ENCODE results near the gene PRSS50.

Gene PRSS50

DNA sequence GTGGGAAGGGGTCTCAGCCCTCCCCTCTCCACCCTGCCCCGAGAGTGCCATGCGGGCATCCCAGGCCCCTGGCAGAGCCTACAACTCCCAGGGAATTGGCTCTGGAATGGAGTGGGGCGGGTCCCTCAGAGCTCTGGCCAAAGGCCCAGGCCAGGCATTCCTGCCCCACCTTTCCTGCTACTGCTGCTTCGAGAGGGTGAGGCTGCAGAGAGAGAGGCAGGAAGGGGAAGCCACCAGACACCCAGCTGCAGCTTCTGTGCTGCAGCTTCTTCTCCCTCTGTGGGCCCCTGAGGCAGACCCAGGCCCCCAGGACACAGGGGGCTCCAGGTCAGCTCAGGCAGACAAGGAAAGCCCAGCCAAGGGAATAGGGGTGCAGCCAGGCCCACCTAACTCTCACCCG lies 26.9 kb downstream of the PRSS50 start:
- no peak for DNase-seq

DNA sequence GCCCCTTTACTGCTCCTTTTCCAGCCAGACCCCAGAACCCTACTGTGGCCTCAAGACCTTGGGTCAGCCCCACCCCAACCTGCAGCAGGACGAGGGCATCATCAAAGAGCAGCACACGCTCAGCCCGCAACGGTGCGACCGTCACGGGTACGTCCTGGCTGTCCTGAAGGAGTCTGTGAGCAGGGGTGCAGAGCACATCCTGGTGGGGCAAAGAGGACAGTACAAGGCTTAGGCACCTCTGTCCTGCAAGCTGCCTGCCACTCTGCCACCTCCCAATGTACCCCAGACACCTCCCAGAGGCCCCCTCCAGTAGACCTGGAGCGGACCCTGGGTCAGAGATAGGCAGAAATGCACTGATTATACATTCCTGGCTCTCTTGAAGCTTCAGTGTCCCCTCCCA lies 32.2 kb downstream of the PRSS50 start:
- no peak for DNase-seq

DNA sequence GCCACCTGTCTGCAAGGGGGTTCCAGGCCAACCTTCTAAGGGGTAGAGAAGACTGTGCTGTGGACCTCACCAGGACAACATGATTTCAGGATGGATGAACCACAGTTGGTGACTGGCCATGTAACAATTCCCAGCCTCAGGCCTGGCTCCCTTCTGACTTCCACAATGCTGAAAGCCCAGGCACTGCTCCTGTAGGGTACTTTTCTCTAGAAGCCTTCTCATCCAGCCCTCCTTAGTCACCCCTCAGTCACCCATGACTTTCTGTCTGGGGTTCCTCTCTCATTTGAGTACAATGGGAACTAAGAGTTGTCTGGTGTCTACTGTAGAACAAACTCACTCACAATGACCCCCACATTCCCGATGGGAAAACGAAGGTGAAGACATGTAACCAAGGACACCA lies 32.8 kb downstream of the PRSS50 start:
- DNase-seq: no peak

DNA sequence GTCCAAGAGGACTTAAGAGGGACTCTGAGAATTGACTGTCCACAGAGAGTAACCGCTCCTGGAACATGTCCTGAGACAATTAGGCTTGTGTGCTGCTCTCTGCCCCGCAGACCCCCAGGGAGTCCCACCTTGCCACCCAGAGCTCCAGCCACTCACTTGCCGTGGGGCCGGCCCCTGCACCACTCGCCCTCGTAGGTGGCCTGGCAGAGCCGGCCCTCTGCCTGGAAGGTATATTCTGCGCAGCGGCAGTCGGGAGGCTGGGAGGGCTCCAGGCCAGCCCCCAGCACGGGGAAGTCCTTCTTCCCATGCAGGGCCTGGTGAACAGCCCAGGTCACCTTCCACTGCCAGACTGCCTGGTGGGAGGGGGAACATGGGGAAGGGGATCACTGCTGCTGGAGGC lies 34.7 kb downstream of the PRSS50 start:
- DNase-seq: no peak

DNA sequence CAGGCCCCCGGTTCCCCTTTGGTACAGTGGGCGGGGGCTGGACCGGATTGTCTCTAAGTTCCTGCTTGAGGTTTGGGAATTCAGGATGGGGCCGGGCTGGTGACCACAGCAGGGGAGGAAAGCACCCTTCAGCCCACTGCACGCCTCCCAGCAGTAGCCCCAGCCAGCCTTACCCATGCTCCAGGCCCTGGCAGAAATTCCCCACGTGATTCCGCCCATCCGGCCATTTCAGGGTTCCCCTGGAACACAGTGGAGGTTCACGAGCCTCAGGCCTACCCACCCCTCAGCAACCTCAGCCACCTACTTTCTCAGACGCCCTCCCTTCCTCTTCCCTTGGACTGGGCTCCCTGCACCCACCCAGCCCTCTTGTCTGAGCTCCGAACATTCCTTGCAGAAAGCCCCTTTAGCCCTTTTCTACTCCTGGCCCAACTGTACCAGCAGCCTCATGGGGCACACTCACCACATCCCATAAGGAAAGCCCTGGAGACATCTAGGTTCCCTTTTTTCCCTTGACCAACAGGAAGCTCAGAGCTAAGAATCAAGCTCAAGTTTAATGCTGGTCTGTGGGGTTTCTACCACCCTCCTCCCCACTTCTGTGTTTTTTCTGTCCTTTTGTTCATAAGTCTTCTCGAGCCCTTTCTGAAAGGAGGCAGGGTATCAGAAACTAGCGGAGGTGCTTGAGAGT lies 35.7 kb downstream of the PRSS50 start:
- DNase-seq: no peak

DNA sequence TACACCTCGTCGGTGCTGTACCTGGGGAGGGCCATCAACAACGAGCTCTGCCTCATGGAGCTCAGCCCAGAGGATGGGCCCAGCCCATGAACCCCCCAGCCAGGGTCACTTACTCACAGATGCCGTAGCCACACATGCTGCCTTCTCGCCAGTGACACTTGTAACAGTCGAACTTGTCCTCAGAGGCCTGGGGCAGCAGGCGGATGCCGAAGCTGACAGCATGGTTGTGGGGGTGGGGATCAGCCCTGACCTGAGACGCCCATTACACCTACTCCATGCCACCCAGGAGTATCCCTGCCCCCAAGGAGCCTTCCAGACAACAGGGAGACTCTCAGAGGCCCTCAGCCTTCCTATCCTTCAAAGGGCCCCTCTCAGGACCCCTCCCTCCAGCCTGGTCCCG lies 36.3 kb downstream of the PRSS50 start:
- no peak for DNase-seq

DNA sequence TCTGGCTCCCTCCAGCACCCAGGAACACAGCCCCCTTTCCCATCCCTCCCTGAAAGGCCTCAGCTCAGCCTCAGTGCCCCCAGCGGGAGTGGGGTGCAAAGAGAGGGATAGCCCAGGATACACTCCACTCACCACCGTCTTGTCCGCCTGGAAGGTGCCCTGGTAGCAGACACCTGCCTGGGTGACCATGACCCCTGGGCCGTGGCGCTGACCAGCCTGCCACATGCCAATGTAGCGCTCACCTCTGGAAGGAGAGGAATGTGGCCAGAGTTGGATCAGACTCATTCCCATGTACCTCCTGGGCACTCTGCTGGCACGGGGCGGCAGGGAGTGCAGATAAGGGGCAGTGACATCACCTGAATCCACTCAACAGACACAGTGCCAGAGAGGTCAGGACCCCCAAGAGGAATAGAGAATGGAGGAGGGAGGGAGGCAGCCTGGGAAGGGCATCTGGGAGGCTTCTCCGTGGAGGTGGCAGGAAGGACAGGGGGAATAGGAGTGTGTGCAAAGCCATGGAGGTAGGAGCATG lies 37.3 kb downstream of the PRSS50 start:
- DNase-seq: no peak

DNA sequence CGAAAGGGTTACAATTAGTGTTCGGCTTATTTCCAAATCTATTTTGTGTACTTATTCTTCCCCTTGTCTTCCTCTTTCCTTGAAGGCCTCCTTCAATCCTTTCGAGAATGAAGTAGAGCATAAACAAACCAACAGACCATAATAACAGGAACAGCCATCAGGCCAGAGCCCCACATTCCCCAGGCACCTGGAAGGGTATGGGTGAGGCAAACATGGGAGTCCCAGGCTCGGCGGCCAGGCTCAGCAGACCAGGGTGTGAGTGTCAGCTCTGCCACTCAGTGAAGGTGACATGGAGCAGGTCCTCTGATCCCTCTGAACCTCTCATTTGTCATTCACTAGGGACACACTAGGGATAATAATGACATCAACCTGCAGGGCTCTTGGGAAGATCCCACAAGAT lies 38.0 kb downstream of the PRSS50 start:
- no peak for DNase-seq

DNA sequence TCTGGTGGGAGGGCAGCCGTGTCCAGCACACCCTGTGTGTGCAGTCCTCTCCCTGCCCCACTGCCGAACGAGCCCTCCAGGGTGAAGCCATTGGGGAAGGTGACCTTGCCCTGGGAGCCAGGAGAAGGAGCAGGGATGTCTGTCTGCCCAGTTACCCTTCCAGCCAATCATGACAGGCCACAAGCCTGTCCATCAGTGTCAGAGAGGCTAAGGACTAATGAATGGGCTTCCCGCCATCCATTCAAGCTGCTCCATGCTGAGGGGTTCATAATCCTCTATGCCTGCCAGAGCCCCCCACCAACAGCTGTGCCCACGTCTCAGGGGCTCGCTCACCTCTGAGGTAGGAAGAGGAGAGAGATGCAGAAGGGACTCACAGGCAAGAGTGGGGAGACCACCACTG lies 39.4 kb downstream of the PRSS50 start:
- DNase-seq: no peak

DNA sequence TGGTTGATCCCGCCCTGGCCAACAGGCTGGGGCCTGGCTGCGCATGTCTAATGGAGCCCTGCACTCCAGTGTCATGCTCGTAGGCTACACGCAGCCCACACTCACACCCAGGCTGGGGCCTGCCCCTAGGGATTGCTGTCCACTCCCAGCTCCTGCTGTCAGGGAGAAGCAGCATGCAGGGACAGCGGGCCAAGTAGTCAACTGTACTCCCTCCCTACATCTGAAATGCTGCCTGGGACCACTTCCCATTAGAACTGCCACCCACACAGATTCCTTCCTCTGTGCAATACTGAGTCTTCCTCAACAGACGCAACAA lies 40.3 kb downstream of the PRSS50 start:
- no peak for DNase-seq

DNA sequence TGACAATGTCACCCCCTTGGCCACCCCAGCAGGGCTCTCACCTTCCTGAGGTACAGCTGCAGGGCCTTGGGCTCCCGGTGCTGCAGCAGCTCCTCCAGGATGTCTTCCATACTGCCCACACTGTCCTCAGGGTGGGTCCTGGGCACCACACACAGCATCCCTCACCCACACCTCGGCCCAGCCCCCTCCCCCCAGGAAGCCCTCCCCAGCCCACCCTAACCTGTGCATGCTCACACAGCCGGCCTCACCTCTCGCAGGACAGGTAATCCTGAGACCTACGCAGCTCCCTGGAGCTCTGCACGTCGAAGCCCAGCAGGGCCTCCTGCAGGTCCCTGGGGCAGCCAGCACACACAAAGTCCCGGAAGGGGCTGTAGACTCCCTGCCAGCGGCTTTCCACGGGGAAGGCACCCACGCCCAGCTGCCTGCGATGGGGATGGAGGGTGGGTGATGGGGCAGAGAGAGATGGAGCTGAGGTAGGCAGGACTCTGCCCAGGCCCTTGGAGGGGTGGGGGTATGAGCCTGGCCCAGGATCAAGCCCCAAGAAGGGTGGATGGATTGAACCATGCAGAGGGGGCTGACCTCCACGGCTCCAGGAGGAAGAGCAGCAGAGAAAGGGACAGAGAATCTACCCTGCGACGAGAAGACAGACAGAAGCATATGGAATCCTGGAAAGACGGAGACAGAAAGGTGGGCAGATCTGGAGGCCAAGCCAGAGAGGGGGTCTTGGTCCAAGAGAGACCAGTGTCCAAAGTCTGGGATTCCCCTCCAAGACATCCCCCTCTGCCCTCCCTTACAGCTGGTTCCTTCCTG lies 40.9 kb downstream of the PRSS50 start:
- DNase-seq: no peak

DNA sequence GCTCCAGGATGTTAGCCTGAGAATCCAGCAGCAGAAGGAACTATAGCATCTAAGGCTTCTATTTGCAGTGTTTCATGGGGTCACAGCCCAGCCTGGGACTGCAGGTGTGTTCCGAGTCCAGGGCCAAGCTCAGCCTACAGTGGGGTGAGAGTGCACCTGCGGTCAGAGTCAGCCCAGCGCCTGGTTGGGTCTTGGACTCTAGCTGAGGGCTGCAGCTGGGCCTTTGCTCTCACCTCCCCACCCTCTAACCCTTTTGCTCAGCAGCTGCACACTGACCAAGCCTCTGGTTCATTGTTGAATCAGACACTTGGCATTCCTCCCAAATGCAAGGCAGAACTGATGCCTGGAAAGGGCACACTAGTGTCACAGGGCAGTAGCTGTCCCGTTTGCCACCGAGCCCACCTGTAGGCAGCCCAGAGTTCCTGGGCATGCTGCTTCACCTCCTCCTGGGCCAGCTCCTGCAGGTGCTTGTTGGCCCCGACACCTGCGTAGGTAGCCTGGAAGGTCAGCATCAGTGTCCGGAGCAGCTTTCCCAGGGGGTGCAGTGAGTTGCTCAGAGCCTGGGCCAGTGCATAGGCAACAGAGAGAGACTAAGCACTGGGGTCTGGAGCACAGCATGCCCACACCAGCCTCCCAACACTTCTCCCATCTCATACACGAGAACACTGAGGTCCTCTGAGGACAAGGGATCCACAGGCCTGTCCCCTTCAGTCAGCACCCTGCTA lies 41.7 kb downstream of the PRSS50 start:
- no peak for DNase-seq

DNA sequence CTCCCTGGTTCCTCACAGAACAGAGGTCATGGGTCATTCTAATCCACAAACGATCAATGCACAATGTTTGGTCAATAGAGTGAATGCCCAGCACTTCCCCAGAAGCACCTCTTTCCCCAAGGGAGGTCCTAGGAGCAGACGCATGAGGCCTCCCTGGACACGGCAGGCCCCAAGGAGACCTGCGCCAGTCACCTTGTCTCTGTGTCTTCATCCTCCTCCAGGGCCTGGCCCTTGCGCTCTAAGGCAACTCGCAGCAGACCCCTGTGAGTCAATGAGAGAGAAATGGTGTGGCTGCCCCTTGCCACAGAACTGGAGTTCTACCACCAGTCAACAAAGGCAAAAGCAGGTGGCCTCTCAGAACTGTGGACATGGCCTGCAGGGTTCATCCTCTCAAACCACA lies 42.2 kb downstream of the PRSS50 start:
- DNase-seq: no peak

DNA sequence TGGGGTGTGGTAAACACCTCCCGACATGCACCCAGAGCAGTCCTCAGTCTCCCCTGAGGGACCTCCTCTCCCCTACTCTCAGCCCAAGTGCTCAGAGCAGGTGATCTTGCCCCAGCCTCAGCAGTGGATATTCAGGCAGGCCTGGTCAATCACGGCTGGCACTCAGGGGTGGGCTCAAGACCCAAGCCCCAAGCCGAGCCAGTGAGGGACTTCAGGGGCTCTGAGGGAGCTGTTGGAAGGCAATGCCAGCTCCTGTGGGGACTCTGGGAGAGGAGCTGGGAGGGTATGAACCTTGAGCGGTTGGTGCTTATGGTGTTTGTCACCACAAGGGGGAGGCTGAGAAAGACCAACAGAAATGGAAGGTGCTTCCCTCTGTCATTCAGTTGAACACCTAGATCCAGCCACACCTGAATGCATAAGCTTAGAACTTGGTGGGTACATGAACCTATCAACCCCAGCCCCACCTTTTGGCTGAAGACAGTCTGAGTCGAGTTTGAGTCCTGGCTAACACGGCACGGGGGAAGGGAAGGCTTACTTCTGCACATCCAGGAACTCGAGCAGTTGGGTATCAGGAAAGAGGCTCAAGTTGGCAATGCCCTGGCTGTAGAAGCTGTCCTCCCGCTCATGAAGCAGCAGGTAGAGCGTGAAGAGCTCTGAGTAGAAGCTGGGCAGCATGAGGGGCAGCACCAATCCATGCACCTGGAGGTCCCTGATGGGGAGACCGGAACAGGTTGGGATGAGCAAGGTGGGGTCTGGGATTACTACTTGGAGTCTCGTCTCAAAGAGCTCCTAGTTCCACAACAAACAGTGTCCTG lies 43.4 kb downstream of the PRSS50 start:
- DNase-seq: no peak

DNA sequence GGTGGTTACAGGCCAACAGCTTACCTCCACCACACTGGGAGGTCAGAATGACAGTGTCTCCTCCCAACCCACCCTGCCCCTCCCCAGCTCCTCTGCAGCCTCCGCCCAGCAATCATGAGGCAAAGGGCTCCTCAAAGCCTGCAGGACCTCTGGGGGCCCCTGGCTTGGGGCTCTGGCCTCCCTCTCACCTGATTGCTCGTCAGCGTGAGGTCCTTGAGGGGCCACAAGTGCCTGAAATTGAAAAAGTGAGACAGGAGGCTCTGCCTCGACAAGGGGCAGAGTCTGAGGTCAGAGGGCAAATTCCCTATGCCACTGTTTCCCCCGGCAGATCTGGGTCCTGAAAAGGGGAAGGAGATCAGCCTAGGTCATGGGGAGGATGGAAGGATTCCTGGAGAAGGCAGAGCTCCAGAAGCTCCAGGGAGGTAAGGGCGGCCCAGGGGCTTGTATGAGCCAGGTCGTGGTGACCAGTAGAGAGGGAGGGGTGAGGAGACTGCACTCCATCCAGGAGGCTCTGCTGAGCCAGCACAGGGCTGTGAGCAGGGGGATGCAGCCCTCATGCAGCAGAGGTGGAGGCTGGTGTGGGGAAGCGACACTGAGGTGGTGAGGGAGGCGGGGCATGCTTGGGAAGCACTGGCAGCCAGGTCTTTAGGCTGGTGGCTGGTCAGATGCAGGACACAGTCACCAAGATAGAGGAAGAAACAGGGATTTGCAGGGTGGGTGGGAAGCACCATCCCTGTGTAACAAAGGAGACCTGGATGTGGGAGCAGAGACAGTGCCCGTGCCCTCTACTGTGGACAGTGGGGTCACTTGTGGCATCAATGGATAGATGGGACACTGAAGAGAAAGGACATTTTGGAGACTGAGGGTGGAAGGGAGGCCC lies 44.3 kb downstream of the PRSS50 start:
- DNase-seq: no peak

DNA sequence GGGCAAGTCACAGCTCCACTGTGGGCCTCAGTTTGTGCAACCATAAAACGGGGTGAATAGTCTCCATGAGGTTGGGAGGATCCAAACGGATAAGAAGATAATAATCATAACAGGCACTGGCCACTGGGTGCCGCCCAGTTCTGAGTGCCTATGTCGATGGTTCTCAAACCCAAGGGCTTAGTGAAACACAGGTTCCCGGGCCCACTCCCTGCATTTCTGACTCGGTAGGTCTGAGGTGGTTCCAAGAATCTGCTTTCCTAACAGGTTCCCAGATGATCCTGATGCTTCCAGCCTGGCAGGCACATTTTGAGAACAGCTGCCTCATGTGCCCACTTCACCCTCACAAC lies 45.3 kb downstream of the PRSS50 start:
- DNase-seq: no peak

DNA sequence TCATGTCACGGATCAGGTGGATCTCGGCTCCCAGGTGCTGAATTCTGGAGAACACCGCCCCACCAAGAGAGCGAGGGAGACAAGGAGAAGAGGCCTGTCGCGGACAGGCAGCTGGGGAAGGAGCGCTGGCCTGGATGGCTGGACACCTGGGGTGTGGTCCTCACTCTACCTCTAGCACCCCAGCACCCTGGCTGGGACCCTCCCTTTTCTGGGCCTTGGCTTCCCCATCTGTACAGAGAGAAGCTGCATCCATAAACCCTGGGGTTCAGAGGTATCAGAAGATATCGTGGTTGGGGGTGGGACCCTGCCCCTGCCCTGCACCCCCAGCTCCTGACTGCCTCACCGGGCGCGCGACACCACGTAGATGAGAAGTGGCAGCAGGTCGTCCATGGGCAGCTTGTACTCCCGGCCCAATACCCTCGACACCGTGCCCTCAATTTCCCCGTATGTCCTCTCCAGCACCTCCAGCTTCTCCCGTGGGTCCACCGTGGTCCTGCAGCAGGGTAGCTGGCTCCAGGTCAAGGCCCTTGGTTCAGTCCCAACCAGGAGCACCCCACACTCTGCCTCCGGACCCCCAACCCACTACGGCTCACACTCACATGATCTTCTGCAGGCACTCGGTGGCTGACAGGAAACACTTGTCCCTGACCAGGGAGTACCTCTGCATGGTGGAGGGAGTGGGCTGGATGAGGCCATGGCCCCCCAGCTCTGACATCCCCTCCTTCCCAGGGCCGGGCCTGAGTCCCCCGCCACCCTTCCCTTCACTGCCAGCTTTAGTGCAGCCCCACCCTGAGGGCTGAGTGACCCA lies 45.9 kb downstream of the PRSS50 start:
- no peak for DNase-seq

DNA sequence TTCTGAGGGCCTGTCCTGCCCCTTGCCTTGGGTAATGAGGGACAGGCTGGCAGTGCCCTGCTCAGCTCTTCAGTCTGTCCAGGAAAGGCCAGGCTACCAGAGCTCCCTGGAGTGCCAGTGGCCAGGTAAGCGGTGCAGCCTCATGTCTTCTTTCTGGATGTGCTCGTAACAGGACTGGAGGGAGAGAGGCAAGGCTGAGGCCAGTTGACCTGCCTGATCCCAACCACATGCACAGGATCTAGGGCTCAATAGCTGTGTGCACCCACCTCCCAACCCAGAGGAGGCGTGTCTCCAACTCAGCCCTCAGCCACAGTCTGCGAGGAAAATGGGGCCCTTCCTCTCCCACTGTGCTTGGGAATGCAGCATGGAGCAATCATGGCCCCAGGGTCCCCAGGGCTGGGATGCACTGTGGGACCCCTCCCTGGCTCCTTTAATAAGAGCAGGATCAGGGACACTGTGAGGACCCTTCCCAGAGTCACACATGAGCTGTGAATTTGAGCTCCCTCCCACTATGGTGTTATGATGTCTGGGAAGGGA lies 46.7 kb downstream of the PRSS50 start:
- no peak for DNase-seq

DNA sequence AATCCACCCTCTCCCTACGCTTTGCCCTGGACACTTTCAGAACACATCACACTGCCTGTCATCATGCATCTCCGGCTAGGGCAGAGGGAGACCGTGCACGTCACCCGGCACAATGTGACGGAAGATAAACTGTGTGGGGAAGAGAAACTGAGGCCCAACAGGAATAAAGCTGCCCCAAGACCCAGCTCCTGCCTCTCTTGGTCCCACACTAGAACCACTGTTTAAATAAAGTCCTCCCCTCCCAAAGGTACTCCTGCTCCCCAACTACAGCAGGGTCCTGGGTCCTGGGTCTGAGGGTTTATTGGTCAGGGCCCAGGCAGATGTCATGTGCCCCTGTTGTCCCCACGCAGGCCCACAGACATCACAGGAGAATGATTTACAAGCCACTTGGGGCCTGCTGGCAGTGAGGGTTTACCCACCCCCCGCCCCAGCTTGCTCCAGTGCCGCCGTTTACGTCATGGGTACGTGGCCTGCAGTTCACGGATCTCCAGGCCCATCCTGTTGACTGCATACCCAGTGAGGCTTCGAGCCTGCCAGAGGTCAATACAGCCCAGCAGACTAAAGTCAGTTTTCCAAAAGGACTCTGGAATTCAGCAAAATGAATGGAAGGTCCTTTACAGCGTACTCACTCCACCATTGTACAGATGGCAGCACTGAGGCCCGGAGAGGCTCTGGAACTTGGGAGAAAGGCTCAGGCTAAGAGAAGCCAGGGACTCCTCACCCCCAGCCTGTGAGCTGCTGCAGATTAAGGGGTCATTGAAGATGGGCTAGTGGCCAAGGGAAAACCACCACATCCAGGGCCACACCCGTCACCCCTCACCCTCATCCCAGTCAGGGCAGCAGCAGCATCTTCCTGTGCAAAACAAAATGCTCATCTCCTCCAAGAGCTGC lies 47.4 kb downstream of the PRSS50 start:
- DNase-seq: no peak

Data from CD4-positive, alpha-beta T cell treated with Interferon alpha-2 for 1 hour (primary cell).